ENCODE data around the gene PDILT.

Gene PDILT

GRCh38 chr16:20401475-20402016 is 3.0 kb downstream of the PDILT start:
- DNase-seq: no peak

GRCh38 chr16:20401066-20401465 is 3.5 kb downstream of the PDILT start:
- DNase-seq: no peak

GRCh38 chr16:20399185-20399584 is 5.4 kb downstream of the PDILT start:
- no peak for DNase-seq

GRCh38 chr16:20398603-20399002 is 5.9 kb downstream of the PDILT start:
- DNase-seq: no peak

- no peak for DNase-seq
Measured at GRCh38 chr16:20397468-20398074, 7.0 kb downstream of the PDILT start.

GRCh38 chr16:20396846-20397467 is 7.6 kb downstream of the PDILT start:
- no peak for DNase-seq

- DNase-seq: no peak
Measured at GRCh38 chr16:20395946-20396345, 8.6 kb downstream of the PDILT start.

GRCh38 chr16:20393801-20394577 is 10.5 kb downstream of the PDILT start:
- no peak for DNase-seq

- no peak for DNase-seq
Measured at GRCh38 chr16:20391045-20391444, 13.5 kb downstream of the PDILT start.

GRCh38 chr16:20388854-20389253 is 15.7 kb downstream of the PDILT start:
- no peak for DNase-seq

- no peak for DNase-seq
Measured at GRCh38 chr16:20387978-20388377, 16.6 kb downstream of the PDILT start.

- DNase-seq: peak in 5 of 6 experiments; percentile 19 to 37 (median 30)
Measured at GRCh38 chr16:20385844-20386832, 18.4 kb downstream of the PDILT start.

GRCh38 chr16:20383106-20384029 is 21.2 kb downstream of the PDILT start:
- DNase-seq: peak; percentile 3 to 41 (median 12)

- no peak for DNase-seq
Measured at GRCh38 chr16:20382202-20382948, 22.2 kb downstream of the PDILT start.

- DNase-seq: no peak
Measured at GRCh38 chr16:20380782-20381181, 23.8 kb downstream of the PDILT start.

GRCh38 chr16:20377181-20377580 is 27.4 kb downstream of the PDILT start:
- DNase-seq: no peak

GRCh38 chr16:20372701-20373100 is 31.8 kb downstream of the PDILT start:
- DNase-seq: no peak

- no peak for DNase-seq
Measured at GRCh38 chr16:20369452-20370054, 35.0 kb downstream of the PDILT start.

GRCh38 chr16:20364051-20364450 is 40.5 kb downstream of the PDILT start:
- no peak for DNase-seq

GRCh38 chr16:20363191-20363590 is 41.3 kb downstream of the PDILT start:
- no peak for DNase-seq
